HG02588 (cell line): ENCODE measurements around the gene RNF25.
A peak's percentile ranks its signal among the peaks of the same experiment; 100 is the strongest.
"Not testable (repeated sequence)": the region's sequence is repeated elsewhere in the genome, so short reads cannot be mapped to it uniquely, and the experiment has no call there.

ENCODE experiments used
- ATAC-seq: cut with Tn5 transposase; IDR thresholded peaks from one replicate; pipeline ENCODE4 v1.9.1; 2021; ENCODE audit warnings: mild to moderate bottlenecking, moderate library complexity; ENCODE audit not compliant: unreplicated experiment

The RNF25 gene

GRCh38 chr2:218671654-218672566 is at the start of gene RNF25, which contains the start of gene STK36:
Gene RNF25 (minus strand): TSS chr2:218672002. CDS start chr2:218671970, 32 bp downstream.
Gene STK36 (plus strand): TSS chr2:218672086. CDS start chr2:218672830, 744 bp downstream.
- ATAC-seq: peak; percentile 98

GRCh38 chr2:218721488-218721887 is 49.7 kb upstream of the RNF25 start:
- ATAC-seq: no peak

- no peak for ATAC-seq
Measured at GRCh38 chr2:218720048-218721041, 48.5 kb upstream of the RNF25 start.

- ATAC-seq: no peak
Measured at GRCh38 chr2:218719457-218719856, 47.7 kb upstream of the RNF25 start.

GRCh38 chr2:218718058-218718457 is 46.3 kb upstream of the RNF25 start:
- ATAC-seq: no peak

- ATAC-seq: no peak
Measured at GRCh38 chr2:218717262-218717661, 45.5 kb upstream of the RNF25 start.

GRCh38 chr2:218716070-218716469 is 44.3 kb upstream of the RNF25 start:
- ATAC-seq: no peak

GRCh38 chr2:218713922-218714321 is 42.1 kb upstream of the RNF25 start:
- ATAC-seq: no peak

- ATAC-seq: no peak
Measured at GRCh38 chr2:218711550-218711929, 39.7 kb upstream of the RNF25 start.

- peak; percentile 93 for ATAC-seq
Measured at GRCh38 chr2:218710687-218711549, 39.1 kb upstream of the RNF25 start, which contains the start of gene TTLL4. Gene TTLL4 (plus strand): TSS chr2:218710835. CDS start chr2:218737677, 26,842 bp downstream.

- ATAC-seq: no peak
Measured at GRCh38 chr2:218710334-218710686, 38.5 kb upstream of the RNF25 start.

- no peak for ATAC-seq
Measured at GRCh38 chr2:218709908-218710307, 38.1 kb upstream of the RNF25 start.

- ATAC-seq: peak; percentile 26
Measured at GRCh38 chr2:218708086-218708485, 36.3 kb upstream of the RNF25 start.

GRCh38 chr2:218703341-218703740 is 31.5 kb upstream of the RNF25 start:
- ATAC-seq: no peak

- no peak for ATAC-seq
Measured at GRCh38 chr2:218701806-218702205, 30.0 kb upstream of the RNF25 start.

GRCh38 chr2:218698885-218699284 is 27.1 kb upstream of the RNF25 start:
- ATAC-seq: no peak

- no peak for ATAC-seq
Measured at GRCh38 chr2:218694405-218695145, 22.8 kb upstream of the RNF25 start.

GRCh38 chr2:218691234-218691633 is 19.4 kb upstream of the RNF25 start:
- no peak for ATAC-seq

GRCh38 chr2:218687400-218688060 is 15.7 kb upstream of the RNF25 start:
- not testable (repeated sequence) for ATAC-seq
